PC-3 (cell line): ENCODE measurements around the gene MACROD2.

ENCODE experiments used
- CTCF ChIP-seq: fragments of 300-600 bp; sonication (generic); conservative IDR thresholded peaks from 2 replicates; pipeline ENCODE4 v1.5.1; 2017; ENCODE audit warnings: antibody characterized with exemption, low read depth, mild to moderate bottlenecking, low read length
- EZH2 ChIP-seq: fragments of 300-600 bp; sonication (generic); IDR thresholded peaks from one replicate; pipeline ENCODE4 v1.6.1; 2017; ENCODE audit warnings: antibody characterized with exemption, mild to moderate bottlenecking, low read length; ENCODE audit not compliant: unreplicated experiment

- TF ChIP-seq CTCF (no peak), EZH2 (no peak)
Measured at GRCh38 chr20:14716351-14716801, 721.1 kb downstream of the MACROD2 start.
